Omental fat pad (tissue), 4 donors: Measurements from ENCODE around the gene LCP2. TPM values are rescaled to one million over a fixed set of nuclear protein-coding genes. Genes with fewer than 3 reads are reported as not detected.

Experiments used
- ATAC-seq: fragments of 150-250 bp; one replicate; pipeline ENCODE4 v1.9.1; 2016; ENCODE audit warnings: mild to moderate bottlenecking, moderate library complexity; ENCODE audit not compliant: low FRiP score
- DNase-seq: peaks from one replicate; pipeline ENCODE4 v3.0.0-alpha.2; 2019; ENCODE audit warnings: low spot score
- total RNA-seq, 4 donors: library from RNA; depleted of rRNA; stranded (reverse); fragments of >200 nt; gene quantifications; one replicate each; pipeline ENCODE4 v1.1.0, GENCODE V29; 2016
- TF ChIP-seq, protein P1 (sequence below), 3 donors: fragments of 450-650 bp; IDR thresholded peaks; one replicate each; pipeline ENCODE4 v1.5.1; 2016 to 2017; ENCODE audit warnings: antibody characterized with exemption in 3 of 3, mild to moderate bottlenecking in 3 of 3, moderate library complexity in 2 of 3

LCP2 gene
- total RNA-seq, 4 donors from 2014 or later: 33.5 to 81.2 (median 59.1) TPM

DNA sequence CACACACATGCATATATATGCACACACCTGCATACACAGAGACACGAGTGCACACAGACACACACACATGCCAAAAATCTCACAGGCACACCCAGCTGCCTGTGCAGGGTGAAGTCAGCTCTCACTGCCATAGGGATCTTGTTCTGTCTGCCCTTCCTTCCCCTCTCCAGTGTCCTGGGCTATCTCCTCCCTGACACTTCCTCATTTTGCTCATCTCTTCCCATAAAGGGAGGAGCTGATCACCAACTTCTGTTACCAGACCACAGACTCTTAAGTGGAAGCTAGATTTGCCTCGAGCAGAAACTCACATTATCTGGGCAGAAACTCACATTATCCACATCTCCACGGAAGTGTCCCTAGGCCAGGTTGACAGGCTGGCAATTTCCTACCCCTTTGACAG lies 28.7 kb downstream of the LCP2 start:
- ATAC-seq: no peak
- DNase-seq: no peak
- TF ChIP-seq, protein P1, sequence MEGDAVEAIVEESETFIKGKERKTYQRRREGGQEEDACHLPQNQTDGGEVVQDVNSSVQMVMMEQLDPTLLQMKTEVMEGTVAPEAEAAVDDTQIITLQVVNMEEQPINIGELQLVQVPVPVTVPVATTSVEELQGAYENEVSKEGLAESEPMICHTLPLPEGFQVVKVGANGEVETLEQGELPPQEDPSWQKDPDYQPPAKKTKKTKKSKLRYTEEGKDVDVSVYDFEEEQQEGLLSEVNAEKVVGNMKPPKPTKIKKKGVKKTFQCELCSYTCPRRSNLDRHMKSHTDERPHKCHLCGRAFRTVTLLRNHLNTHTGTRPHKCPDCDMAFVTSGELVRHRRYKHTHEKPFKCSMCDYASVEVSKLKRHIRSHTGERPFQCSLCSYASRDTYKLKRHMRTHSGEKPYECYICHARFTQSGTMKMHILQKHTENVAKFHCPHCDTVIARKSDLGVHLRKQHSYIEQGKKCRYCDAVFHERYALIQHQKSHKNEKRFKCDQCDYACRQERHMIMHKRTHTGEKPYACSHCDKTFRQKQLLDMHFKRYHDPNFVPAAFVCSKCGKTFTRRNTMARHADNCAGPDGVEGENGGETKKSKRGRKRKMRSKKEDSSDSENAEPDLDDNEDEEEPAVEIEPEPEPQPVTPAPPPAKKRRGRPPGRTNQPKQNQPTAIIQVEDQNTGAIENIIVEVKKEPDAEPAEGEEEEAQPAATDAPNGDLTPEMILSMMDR (IDR thresholded peaks at IDR 0.05): no peak

DNA sequence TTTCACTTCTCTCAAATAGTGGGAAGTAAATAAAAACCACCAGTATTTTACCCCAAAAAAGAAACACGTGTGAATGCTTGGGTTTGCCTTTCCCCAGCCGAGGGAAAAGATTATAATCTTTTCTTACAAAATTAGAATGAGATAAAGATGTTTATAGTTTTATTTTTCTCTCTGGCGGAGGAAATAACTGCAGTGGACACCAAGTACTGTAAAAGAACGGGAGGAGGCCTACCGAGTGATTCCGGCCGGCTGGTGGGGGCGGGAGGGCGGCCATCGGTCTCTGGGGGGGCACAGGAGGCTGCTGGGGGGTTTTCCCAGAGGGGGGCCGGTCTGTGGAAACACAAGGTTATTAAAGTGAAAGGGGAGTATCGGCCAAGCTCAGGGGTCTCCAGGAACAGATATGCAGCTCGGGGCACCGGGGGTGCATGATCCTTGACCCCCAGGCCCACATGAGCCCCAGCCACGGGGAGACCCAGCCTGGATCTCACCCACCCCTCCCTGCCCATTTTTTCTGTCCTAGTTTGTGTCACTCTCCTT lies 29.4 kb downstream of the LCP2 start:
- ATAC-seq: no peak
- DNase-seq: no peak
- TF ChIP-seq, protein P1 (IDR thresholded peaks at IDR 0.05): no peak

DNA sequence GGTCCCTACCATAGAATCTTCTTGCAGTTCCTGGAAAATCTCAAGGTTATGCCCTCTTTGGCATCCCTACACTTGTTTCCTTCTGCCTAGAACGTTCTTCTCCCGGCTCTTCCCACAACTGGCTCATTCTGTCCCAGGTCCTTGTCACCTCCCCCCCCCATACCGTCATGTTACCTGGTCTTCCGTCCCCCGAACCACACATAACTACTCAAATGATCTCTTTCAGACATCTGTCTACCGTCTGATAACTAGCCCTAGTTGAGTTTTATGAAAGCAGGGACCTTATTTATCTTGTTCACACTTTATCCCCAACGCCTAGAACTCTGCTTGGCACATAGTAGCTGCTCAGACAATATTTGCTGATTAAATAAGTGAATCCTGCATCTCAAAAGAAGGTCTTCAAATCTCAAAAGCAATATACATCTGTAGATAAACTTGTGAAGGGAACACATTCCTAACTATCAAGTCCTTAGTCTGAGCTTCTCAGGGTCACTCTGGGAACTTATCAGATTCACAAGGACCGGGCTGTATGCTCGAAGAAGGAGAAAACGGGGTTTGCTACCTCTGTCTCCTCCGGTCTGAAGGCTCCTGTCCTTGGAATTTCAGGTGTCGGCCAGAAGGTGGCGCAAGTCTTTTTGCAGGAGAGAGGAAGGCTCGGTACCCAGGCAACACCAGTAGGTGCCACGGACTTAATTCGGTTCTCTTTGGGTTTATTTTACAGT lies 30.0 kb downstream of the LCP2 start:
- TF ChIP-seq, protein P1 (IDR thresholded peaks at IDR 0.05): peak in 1 of 3 donors; percentile 56
- ATAC-seq (peak; percentile 73), DNase-seq (peak; percentile 48)

DNA sequence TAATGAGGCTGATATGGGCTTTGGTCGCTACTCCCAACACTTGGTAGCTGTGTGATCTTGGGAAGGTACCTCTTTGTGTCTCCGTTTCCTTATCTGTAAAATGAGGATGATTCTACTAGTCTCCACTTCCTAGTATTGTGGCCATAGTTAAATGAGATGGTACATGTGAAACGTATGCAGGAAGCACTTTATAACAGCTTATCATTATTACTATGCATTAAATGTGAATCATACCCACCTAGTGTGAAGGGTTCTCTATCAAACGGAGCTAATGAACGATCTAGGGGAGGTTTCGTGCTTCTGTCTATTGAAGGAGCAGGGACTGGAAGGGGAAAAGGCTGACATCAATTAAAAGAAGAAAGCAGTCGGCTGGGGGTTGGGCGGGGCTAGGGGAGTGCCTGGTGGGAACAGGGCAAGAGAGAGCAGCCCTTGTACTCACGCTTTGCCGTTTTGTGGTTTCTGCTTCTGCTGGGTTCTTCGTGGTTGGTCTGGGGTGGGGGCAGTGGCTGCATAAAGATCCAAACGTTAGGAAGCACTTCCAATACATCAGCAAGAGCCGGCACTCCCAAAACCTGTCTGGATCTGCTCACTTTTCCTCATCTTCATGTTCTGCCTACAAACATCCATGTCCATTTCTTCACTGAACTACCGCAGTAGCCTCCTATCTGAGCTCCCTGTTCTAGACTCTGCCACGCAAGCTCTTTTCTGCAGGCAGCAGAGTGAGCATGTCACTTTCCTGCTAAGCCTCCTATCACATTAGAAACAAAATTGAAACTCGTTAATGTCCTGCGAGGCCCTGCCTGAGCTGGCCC lies 30.8 kb downstream of the LCP2 start:
- TF ChIP-seq, protein P1 (IDR thresholded peaks at IDR 0.05): no peak
- no peak for ATAC-seq

DNA sequence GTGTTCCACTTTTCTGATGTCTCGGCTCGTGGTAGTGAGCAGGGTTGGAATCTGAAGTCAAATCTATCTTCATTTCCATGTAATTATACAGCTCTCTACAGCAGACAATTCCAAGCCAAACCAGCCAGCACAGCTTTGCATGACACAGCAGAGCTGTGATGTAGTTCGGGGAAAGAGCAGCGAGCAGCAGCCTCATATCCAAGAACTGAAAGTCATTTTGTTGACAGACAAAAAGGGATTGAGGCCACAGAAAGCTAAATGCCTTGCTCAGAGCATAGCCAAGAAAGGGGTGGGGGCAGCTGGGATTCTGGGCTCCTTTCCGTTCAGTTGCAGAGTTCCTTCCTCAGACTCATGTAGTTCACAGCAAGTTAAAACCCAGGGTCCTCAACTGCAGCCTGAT lies 32.1 kb downstream of the LCP2 start:
- ATAC-seq: no peak
- TF ChIP-seq, protein P1 (IDR thresholded peaks at IDR 0.05): no peak
- no peak for DNase-seq

More for the DNA sequence above, 30.8 kb downstream of the LCP2 start:
- no peak for DNase-seq

DNA sequence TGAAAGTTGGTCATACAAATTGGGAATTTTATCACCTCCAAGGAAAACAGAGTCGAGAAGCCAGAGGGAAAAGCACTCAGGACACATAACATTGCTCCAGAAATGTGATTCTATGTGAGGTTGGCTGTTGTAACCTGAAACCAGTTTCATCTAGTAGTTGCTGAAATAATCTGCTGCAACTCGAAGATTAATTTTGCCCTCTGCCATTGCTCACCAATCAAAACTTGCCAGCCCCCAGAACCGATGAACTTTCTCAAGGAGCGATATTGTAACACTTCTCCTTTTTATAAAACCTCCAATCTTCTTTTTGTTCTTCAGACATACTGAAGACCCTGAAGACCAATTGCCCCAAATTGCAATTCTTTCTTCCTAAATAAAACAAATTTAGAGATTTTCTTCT lies 33.7 kb downstream of the LCP2 start:
- TF ChIP-seq, protein P1 (IDR thresholded peaks at IDR 0.05): no peak
- ATAC-seq (no peak), DNase-seq (no peak)
